Measurements from ENCODE around the gene HTR4.

HTR4 gene

DNA sequence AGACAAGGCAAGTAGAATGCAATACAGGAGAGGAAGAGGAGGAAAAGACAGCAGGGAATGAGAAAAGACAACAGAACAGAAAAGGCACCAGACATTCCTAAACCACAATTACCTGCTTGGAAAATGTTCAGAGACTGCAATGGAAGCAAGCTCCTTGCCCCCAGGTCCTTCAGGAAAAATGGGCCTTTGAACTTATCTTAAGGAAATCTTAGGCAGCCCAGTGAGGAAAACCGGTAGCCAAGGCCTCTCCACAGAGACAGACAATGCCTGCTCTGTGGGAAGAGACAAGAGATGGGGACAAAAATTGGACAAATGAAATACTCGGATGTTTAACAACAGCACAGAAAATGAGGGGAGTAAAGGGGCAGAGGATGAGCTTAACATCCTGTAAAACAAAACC lies 31.2 kb downstream of the HTR4 start:
- DNase-seq (ENCODE audit: extremely low read depth, insufficient read length), result no peak
- no peak overlapping the region for H3K4me3 ChIP-seq (replicated peaks; ENCODE audit: low read depth, low read length)
- TF ChIP-seq, protein P1, sequence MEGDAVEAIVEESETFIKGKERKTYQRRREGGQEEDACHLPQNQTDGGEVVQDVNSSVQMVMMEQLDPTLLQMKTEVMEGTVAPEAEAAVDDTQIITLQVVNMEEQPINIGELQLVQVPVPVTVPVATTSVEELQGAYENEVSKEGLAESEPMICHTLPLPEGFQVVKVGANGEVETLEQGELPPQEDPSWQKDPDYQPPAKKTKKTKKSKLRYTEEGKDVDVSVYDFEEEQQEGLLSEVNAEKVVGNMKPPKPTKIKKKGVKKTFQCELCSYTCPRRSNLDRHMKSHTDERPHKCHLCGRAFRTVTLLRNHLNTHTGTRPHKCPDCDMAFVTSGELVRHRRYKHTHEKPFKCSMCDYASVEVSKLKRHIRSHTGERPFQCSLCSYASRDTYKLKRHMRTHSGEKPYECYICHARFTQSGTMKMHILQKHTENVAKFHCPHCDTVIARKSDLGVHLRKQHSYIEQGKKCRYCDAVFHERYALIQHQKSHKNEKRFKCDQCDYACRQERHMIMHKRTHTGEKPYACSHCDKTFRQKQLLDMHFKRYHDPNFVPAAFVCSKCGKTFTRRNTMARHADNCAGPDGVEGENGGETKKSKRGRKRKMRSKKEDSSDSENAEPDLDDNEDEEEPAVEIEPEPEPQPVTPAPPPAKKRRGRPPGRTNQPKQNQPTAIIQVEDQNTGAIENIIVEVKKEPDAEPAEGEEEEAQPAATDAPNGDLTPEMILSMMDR (IDR thresholded peaks at IDR 0.05; ENCODE audit: insufficient read depth, low read length, poor library complexity, severe bottlenecking), result no peak
- H3K27me3 ChIP-seq (replicated peaks; ENCODE audit: control insufficient read depth, insufficient read depth, low read length), result no peaks in the 10 kb centered on the region; the same call in 1 of the 2 replicates
- no peaks in the 10 kb centered on the region for H3K36me3 ChIP-seq (ENCODE audit: control insufficient read depth, insufficient read depth, low read length)

DNA sequence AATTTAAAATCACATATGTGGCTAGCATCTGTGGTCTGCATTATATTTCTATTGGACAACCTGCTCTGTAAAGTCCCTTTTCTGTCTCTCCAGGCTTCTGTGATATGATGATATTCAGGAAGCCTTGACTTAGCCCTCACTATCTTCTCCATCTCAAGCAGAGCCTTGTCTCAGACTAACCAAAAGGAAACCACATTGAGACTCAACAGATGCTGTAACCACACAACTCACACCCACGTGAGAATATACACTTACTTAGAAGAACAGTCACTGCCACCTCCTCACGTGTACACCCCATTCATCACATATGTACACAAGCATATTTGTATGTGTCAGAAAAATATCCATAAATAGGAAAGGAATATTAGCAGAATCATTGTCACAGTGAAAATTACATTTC lies 33.6 kb downstream of the HTR4 start:
- Histone ChIP-seq H3K36me3 (ENCODE audit: control insufficient read depth, insufficient read depth, low read length) (no peaks in the 10 kb centered on the region), H3K27me3 (replicated peaks; ENCODE audit: control insufficient read depth, insufficient read depth, low read length) (no peaks in the 10 kb centered on the region; the same call in 1 of the 2 replicates), H3K4me3 (replicated peaks; ENCODE audit: low read depth, low read length) (no peak overlapping the region)
- DNase-seq (ENCODE audit: extremely low read depth, insufficient read length), result no peak
- TF ChIP-seq, protein P1 (IDR thresholded peaks at IDR 0.05; ENCODE audit: insufficient read depth, low read length, poor library complexity, severe bottlenecking), result no peak

DNA sequence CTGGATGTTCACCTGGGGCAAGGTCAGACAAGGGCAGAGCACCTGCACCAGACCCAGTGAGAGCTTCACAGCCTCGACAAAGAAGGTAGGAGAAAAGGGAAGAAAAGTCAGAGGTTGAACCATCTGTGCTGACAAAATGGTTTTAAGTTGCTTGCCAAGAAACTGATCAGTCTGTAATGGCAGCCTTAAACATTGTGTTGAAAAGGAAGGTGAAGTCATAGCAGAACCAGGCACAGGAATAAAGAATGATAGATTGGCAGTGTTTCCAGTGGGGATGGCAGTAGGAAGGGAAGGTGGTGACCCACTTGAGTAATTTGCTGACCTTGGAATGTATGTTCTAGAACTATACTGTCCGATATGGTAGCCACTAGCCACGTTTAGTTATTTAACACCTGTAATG lies 34.2 kb downstream of the HTR4 start:
- Histone ChIP-seq H3K4me3 (replicated peaks; ENCODE audit: low read depth, low read length) (no peak overlapping the region), H3K27me3 (replicated peaks; ENCODE audit: control insufficient read depth, insufficient read depth, low read length) (no peaks in the 10 kb centered on the region; the same call in 1 of the 2 replicates), H3K36me3 (ENCODE audit: control insufficient read depth, insufficient read depth, low read length) (no peaks in the 10 kb centered on the region)
- no peak for DNase-seq (ENCODE audit: extremely low read depth, insufficient read length)
- TF ChIP-seq, protein P1 (IDR thresholded peaks at IDR 0.05; ENCODE audit: insufficient read depth, low read length, poor library complexity, severe bottlenecking), result no peak

DNA sequence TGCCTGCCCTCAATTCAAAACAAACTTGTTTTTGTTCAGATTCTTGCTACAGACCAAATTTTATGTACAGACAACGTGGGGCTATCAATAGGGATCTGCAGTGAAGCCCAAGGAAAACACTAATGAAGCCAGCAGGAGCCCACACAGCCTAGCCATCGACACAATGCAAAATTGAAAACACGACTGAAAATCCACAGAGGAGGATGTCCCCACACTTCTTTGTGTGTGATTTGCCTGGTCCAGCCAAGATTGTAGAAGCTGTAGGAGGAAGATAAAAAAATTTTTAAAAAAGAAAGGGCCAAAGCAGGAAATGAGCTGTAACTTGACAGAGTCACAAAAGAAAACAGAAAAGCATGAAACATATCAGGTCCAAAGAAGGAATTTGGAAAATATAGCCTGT lies 34.8 kb downstream of the HTR4 start:
- Histone ChIP-seq H3K36me3 (ENCODE audit: control insufficient read depth, insufficient read depth, low read length) (no peaks in the 10 kb centered on the region), H3K27me3 (replicated peaks; ENCODE audit: control insufficient read depth, insufficient read depth, low read length) (no peaks in the 10 kb centered on the region; the same call in 1 of the 2 replicates), H3K4me3 (replicated peaks; ENCODE audit: low read depth, low read length) (no peak overlapping the region)
- TF ChIP-seq, protein P1 (IDR thresholded peaks at IDR 0.05; ENCODE audit: insufficient read depth, low read length, poor library complexity, severe bottlenecking), result no peak
- DNase-seq (ENCODE audit: extremely low read depth, insufficient read length), result no peak

DNA sequence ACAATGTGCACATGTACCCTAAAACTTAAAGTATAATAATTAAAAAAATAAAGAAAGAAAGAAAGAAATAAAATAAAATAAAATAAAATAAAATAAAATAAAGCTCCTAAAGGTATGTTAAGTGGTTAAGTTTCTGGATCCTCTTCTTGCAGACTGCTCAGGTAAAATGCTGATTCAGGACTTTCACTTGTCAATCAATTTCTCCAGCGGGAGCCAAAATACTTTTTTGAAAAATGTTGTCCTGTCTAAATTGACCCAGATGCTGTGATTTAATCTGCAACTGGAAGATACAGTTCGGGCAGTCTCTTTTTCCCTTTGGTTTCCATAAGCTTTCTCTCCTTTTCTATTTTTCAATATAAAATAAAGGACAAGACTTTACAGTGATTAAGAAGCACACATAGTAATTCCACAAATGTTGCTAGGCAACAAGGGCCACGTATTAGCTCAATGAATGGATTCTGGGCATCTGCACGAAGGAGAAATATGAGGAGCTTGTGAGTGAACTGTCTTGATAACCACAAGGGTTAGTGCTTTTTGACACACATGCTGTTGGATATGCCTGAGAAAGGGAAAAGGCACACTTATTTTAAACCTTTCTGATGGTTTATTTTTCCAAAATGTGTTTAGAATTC lies 38.6 kb downstream of the HTR4 start:
- Histone ChIP-seq H3K27me3 (replicated peaks; ENCODE audit: control insufficient read depth, insufficient read depth, low read length) (no peaks in the 10 kb centered on the region), H3K36me3 (ENCODE audit: control insufficient read depth, insufficient read depth, low read length) (no peaks in the 10 kb centered on the region), H3K4me3 (replicated peaks; ENCODE audit: low read depth, low read length) (no peak overlapping the region)
- no peak for DNase-seq (ENCODE audit: extremely low read depth, insufficient read length)
- TF ChIP-seq, protein P1 (IDR thresholded peaks at IDR 0.05; ENCODE audit: insufficient read depth, low read length, poor library complexity, severe bottlenecking), result no peak

DNA sequence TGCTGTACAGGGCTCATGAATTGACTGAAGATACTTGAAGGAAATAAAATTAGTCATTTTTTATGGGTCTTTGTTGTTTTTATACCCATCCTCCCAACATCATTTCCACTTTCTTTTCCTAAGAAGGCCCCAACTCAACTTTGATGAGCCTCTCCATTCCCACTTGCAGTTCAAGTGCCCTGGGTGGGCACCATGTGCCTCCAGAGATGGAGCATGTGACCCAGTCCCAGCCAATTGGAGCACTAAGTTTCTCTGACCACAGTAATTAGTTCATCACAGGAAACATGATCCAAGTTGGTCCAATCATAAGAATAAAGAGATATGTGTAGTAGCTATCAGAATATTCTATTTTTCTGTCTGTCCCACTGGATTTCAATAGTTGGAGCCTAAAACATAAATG lies 46.9 kb downstream of the HTR4 start:
- no peaks in the 10 kb centered on the region for H3K36me3 ChIP-seq (ENCODE audit: control insufficient read depth, insufficient read depth, low read length)
- no peaks in the 10 kb centered on the region for H3K27me3 ChIP-seq (replicated peaks; ENCODE audit: control insufficient read depth, insufficient read depth, low read length)
- H3K4me3 ChIP-seq (replicated peaks; ENCODE audit: low read depth, low read length), result no peak overlapping the region
- DNase-seq (ENCODE audit: extremely low read depth, insufficient read length), result no peak
- TF ChIP-seq, protein P1 (IDR thresholded peaks at IDR 0.05; ENCODE audit: insufficient read depth, low read length, poor library complexity, severe bottlenecking), result no peak

Measured in GM06990 (cell line).